ENCODE measurements around the gene RNF167.

The RNF167 gene

GRCh38 chr17:4955091-4955490, 15.0 kb downstream of the RNF167 start:
- DNase-seq (ENCODE audit: low read depth), result no peak
- TF ChIP-seq, protein P1, sequence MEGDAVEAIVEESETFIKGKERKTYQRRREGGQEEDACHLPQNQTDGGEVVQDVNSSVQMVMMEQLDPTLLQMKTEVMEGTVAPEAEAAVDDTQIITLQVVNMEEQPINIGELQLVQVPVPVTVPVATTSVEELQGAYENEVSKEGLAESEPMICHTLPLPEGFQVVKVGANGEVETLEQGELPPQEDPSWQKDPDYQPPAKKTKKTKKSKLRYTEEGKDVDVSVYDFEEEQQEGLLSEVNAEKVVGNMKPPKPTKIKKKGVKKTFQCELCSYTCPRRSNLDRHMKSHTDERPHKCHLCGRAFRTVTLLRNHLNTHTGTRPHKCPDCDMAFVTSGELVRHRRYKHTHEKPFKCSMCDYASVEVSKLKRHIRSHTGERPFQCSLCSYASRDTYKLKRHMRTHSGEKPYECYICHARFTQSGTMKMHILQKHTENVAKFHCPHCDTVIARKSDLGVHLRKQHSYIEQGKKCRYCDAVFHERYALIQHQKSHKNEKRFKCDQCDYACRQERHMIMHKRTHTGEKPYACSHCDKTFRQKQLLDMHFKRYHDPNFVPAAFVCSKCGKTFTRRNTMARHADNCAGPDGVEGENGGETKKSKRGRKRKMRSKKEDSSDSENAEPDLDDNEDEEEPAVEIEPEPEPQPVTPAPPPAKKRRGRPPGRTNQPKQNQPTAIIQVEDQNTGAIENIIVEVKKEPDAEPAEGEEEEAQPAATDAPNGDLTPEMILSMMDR (IDR thresholded peaks at IDR 0.05; ENCODE audit: low read depth, low read length, missing control alignments), result no peak
- H3K4me3 ChIP-seq (ENCODE audit: low read depth, low read length), result no peak overlapping the region

- DNase-seq (ENCODE audit: low read depth), result no peak
- TF ChIP-seq, protein P1 (IDR thresholded peaks at IDR 0.05; ENCODE audit: low read depth, low read length, missing control alignments), result peak; percentile 54
- no peak overlapping the region for H3K4me3 ChIP-seq (ENCODE audit: low read depth, low read length)
Observed at GRCh38 chr17:4956493-4957061, 16.5 kb downstream of the RNF167 start.

DNA sequence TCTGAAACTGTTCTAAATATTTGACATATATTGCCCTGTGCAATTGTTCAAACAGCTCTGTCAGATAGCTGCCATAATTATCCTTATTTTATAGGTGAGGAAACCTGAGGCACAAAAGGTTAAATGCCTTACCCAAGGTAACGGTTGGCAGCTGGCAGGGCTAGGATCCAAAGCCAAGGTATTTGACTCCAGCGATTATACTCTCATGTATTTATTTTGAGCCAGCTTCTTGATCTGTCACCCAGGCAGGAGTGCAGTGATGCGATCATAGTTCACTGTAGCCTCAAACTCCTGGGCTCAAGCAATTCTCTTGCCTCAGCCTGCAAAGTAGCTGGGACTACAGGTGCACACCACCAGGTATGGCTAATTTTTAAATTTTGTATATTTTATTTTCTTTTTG, 18.0 kb downstream of the RNF167 start:
- TF ChIP-seq, protein P1 (IDR thresholded peaks at IDR 0.05; ENCODE audit: low read depth, low read length, missing control alignments), result no peak
- DNase-seq (ENCODE audit: low read depth), result no peak
- H3K4me3 ChIP-seq (ENCODE audit: low read depth, low read length), result no peak overlapping the region

DNA sequence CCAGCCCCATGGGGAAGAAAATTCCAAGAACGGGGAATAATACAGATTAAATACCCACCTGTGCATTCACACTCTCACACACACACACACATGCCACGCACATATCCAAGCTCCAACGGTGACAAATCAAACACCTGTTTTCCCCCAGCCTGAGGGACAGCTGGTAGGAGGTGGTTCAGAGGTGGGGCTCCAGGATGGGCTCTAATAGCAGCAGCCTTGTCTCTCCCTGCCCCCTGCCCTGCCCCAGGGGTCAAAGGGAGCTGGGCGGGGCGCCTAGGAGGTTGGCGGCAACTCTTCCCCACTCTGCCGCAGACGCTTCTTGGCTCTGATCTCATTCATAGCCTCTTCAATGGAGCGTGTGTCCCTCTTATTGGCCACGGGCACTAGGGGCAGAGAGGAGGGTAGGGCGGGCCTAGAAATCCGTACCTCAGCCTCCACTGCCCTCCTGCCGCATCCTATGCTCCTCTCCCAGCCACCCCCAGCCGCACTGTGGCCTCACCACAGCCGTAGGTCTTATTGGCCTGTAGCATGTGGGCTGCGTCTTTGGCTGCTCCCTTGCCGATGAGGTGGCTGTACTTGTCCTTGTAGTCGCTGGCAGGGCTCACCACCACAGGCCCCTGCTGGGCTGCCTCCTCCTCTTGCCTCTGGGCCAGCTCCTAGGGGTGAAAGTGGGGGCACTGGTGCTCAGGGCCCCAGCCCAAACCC, 19.3 kb downstream of the RNF167 start:
- TF ChIP-seq, protein P1 (IDR thresholded peaks at IDR 0.05; ENCODE audit: low read depth, low read length, missing control alignments), result no peak
- H3K4me3 ChIP-seq (ENCODE audit: low read depth, low read length), result no peak overlapping the region
- no peak for DNase-seq (ENCODE audit: low read depth)

GRCh38 chr17:4960279-4960922, 20.3 kb downstream of the RNF167 start:
- TF ChIP-seq, protein P1 (IDR thresholded peaks at IDR 0.05; ENCODE audit: low read depth, low read length, missing control alignments), result no peak
- DNase-seq (ENCODE audit: low read depth), result no peak
- H3K4me3 ChIP-seq (ENCODE audit: low read depth, low read length), result no peak overlapping the region

DNA sequence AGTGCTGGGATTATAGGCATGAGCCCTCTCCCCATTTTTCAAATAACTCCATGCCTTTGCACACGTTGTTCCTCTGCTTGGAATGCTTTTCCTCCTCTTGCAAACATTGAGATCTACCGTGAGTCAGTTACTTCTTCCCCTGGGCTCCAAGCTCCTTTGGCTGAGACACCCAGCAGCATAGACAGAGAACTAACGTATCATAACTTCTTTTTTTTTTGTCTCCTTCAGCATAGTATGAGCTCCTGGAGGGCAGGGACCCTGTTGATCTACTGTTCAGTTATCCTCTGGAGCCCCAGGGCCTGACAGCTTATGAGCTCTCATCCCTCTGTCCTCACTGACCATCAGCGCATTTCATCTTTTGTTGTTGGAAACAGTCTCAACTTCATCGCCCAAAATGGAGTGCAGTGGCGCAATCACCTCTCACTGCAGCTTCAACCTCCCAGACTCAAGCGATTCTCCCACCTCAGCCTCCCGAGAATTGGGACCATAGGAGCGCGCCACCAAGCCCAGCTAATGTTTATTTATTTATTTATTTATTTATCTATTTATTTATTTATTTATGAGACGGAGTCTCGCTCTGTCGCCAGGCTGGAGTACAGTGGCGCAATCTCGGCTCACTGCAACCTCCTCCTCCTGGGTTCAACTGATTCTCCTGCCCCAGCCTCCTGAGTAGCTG, 25.4 kb downstream of the RNF167 start:
- no peak overlapping the region for H3K4me3 ChIP-seq (ENCODE audit: low read depth, low read length)
- no peak for DNase-seq (ENCODE audit: low read depth)
- TF ChIP-seq, protein P1 (IDR thresholded peaks at IDR 0.05; ENCODE audit: low read depth, low read length, missing control alignments), result no peak

Data from GM12864 (cell line).